ENCODE data around the gene SFRP5. TPM values are rescaled to one million over a fixed set of nuclear protein-coding genes. Genes with fewer than 3 reads are reported as not detected.

The SFRP5 gene
- total and polyA plus RNA-seq, 2 of the 13 experiments (the other 11 are each of a cell fraction or from before 2014, with no cell fraction given): 0.32 to 1.7 TPM

DNA sequence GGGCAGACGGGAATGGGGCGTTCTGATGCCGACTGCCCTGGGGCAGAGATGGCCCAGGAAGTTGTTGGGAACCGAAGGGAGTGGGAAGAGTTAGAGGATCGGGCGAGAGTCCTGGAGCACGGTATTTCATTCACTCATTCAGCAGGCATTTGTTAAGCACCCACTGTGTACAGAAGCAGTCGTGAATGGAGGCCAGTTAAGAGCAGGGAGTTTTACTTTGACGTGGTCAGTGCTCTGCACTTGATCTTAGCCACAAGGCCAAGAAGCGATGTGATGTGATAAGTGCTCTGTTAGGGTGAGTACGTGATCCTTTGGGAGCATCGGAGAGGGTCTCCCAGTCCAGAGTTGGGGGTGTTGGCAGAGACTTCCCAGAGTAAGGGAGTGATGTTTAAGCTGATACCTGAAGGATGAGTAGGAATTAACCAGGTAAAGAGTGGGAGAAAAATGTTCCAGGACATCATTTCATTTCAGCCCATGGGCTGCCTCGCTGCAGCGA, 34.0 kb downstream of the SFRP5 start:
- Histone ChIP-seq H3K4me3 (replicated peaks in 1 of 3; ENCODE audit: insufficient read depth in 1 of 3, low read depth in 2 of 3, low read length in 3 of 3) (peak overlapping the region; percentile 82 to 95 (median 91)), H3K4me1 (ENCODE audit: insufficient read depth, low read length) (peaks cover 29% of the 10 kb centered on the region), H2AFZ (ENCODE audit: low read length) (no peak overlapping the region), H3K27me3 (ENCODE audit: control insufficient read depth in 1 of 2, insufficient read depth in 2 of 2, low read length in 2 of 2) (peaks cover 0 to 10% of the 10 kb centered on the region in 2 experiments; a peak in 2 of 5 replicates), H3K9me3 (ENCODE audit: low read length) (no peaks in the 10 kb centered on the region), H3K36me3 (replicated peaks in 1 of 2; ENCODE audit: control insufficient read depth in 1 of 2, insufficient read depth in 2 of 2, low read length in 2 of 2) (peaks cover 4 to 18% of the 10 kb centered on the region in 2 experiments), H3K79me2 (ENCODE audit: insufficient read depth, low read length) (peaks cover 41% of the 10 kb centered on the region), H4K20me1 (ENCODE audit: insufficient read depth, low read length) (no peaks in the 10 kb centered on the region), H3K9ac (ENCODE audit: insufficient read depth, low read depth, low read length) (peak overlapping the region; percentile 96), H3K27ac (ENCODE audit: extremely low read length, insufficient read depth, low read length) (peak overlapping the region; percentile 88), H3K4me2 (ENCODE audit: low read depth, low read length) (peak overlapping the region; percentile 78)
- FAIRE-seq (peak; percentile 51), DNase-seq (ENCODE audit: low spot score) (no peak), ATAC-seq (no peak)
- POLR2A ChIA-PET: no interaction called here
- BruUV-seq (replicated peaks): no TSS peak
- intact Hi-C loops (cut with micrococcal nuclease; ENCODE audit: unreplicated experiment): no loop called here
- CTCF ChIA-PET (ENCODE audit: low intra/inter-chr PET ratio, low total read pairs): no interaction called here
- 32% methylated on average over 14 of the region's 14 CpGs for WGBS (ENCODE audit: low lambda C conversion rate)
- in situ Hi-C loops (cut with HindIII; ENCODE audit: extremely low pct_ligation_motif_present, low pct_unique_long_range_greater_than_20kb): loop anchor here (5.0 kb wide), 1 partner anchor 36 kb away; no protein-coding TSS in a partner anchor
- TF ChIP-seq, protein P1, sequence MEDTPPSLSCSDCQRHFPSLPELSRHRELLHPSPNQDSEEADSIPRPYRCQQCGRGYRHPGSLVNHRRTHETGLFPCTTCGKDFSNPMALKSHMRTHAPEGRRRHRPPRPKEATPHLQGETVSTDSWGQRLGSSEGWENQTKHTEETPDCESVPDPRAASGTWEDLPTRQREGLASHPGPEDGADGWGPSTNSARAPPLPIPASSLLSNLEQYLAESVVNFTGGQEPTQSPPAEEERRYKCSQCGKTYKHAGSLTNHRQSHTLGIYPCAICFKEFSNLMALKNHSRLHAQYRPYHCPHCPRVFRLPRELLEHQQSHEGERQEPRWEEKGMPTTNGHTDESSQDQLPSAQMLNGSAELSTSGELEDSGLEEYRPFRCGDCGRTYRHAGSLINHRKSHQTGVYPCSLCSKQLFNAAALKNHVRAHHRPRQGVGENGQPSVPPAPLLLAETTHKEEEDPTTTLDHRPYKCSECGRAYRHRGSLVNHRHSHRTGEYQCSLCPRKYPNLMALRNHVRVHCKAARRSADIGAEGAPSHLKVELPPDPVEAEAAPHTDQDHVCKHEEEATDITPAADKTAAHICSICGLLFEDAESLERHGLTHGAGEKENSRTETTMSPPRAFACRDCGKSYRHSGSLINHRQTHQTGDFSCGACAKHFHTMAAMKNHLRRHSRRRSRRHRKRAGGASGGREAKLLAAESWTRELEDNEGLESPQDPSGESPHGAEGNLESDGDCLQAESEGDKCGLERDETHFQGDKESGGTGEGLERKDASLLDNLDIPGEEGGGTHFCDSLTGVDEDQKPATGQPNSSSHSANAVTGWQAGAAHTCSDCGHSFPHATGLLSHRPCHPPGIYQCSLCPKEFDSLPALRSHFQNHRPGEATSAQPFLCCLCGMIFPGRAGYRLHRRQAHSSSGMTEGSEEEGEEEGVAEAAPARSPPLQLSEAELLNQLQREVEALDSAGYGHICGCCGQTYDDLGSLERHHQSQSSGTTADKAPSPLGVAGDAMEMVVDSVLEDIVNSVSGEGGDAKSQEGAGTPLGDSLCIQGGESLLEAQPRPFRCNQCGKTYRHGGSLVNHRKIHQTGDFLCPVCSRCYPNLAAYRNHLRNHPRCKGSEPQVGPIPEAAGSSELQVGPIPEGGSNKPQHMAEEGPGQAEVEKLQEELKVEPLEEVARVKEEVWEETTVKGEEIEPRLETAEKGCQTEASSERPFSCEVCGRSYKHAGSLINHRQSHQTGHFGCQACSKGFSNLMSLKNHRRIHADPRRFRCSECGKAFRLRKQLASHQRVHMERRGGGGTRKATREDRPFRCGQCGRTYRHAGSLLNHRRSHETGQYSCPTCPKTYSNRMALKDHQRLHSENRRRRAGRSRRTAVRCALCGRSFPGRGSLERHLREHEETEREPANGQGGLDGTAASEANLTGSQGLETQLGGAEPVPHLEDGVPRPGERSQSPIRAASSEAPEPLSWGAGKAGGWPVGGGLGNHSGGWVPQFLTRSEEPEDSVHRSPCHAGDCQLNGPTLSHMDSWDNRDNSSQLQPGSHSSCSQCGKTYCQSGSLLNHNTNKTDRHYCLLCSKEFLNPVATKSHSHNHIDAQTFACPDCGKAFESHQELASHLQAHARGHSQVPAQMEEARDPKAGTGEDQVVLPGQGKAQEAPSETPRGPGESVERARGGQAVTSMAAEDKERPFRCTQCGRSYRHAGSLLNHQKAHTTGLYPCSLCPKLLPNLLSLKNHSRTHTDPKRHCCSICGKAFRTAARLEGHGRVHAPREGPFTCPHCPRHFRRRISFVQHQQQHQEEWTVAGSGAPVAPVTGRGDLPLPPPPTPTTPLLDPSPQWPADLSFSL (CRISPR knock-in tag; IDR thresholded peaks at IDR 0.05): no peak
- TF ChIP-seq ZSCAN25 (CRISPR knock-in tag; IDR thresholded peaks at IDR 0.05) (0 out of 2 replicates have a peak, but pooled peaks have one; percentile 1), ZKSCAN8 (CRISPR knock-in tag; IDR thresholded peaks at IDR 0.05; ENCODE audit: borderline replicate concordance) (peak; percentile 97), ZNF274 (CRISPR knock-in tag; IDR thresholded peaks at IDR 0.05) (no peak), ZNF33A (CRISPR knock-in tag; IDR thresholded peaks at IDR 0.05; ENCODE audit: borderline replicate concordance) (no peak), ARID2 (CRISPR knock-in tag; IDR thresholded peaks at IDR 0.05; ENCODE audit: borderline replicate concordance) (0 out of 2 replicates have a peak, but pooled peaks have one; percentile 39), NCOR1 (IDR thresholded peaks at IDR 0.05; ENCODE audit: borderline replicate concordance, low read length) (0 out of 2 replicates have a peak, but pooled peaks have one; percentile 5), HIVEP1 (CRISPR knock-in tag; IDR thresholded peaks at IDR 0.05) (no peak), HNF4A (CRISPR knock-in tag; IDR thresholded peaks at IDR 0.05) (no peak), PHB2 (IDR thresholded peaks at IDR 0.05; ENCODE audit: partially characterized antibody) (no peak), SETDB1 (CRISPR knock-in tag; IDR thresholded peaks at IDR 0.05; ENCODE audit: borderline replicate concordance) (peak; percentile 78; the same call in 1 of the 2 replicates), YY1 (IDR thresholded peaks at IDR 0.05; ENCODE audit: insufficient read depth, insufficient replicate concordance, low read depth, low read length) (no peak), RNF2 (conservative IDR thresholded peaks at IDR 0.05; ENCODE audit: low read depth) (no peak)
- TF ChIP-seq, protein P2, sequence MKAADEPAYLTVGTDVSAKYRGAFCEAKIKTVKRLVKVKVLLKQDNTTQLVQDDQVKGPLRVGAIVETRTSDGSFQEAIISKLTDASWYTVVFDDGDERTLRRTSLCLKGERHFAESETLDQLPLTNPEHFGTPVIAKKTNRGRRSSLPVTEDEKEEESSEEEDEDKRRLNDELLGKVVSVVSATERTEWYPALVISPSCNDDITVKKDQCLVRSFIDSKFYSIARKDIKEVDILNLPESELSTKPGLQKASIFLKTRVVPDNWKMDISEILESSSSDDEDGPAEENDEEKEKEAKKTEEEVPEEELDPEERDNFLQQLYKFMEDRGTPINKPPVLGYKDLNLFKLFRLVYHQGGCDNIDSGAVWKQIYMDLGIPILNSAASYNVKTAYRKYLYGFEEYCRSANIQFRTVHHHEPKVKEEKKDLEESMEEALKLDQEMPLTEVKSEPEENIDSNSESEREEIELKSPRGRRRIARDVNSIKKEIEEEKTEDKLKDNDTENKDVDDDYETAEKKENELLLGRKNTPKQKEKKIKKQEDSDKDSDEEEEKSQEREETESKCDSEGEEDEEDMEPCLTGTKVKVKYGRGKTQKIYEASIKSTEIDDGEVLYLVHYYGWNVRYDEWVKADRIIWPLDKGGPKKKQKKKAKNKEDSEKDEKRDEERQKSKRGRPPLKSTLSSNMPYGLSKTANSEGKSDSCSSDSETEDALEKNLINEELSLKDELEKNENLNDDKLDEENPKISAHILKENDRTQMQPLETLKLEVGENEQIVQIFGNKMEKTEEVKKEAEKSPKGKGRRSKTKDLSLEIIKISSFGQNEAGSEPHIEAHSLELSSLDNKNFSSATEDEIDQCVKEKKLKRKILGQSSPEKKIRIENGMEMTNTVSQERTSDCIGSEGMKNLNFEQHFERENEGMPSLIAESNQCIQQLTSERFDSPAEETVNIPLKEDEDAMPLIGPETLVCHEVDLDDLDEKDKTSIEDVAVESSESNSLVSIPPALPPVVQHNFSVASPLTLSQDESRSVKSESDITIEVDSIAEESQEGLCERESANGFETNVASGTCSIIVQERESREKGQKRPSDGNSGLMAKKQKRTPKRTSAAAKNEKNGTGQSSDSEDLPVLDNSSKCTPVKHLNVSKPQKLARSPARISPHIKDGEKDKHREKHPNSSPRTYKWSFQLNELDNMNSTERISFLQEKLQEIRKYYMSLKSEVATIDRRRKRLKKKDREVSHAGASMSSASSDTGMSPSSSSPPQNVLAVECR (CRISPR knock-in tag; IDR thresholded peaks at IDR 0.05; ENCODE audit: borderline replicate concordance): no peak
